ENCODE data around the gene SRPK2. TPM values are rescaled to one million over a fixed set of nuclear protein-coding genes. Genes with fewer than 3 reads are reported as not detected.

SRPK2 gene
- total and polyA plus RNA-seq, 4 donors = 7.8 to 19.7 (median 16.7) TPM

- no peak overlapping the region for H3K9ac ChIP-seq (ENCODE audit: low read depth in 1 of 2, low read length in 2 of 2)
- no peaks in the 10 kb centered on the region for H3K27me3 ChIP-seq (ENCODE audit: control insufficient read depth in 4 of 4, insufficient read depth in 4 of 4, low read length in 3 of 4)
- 95% methylated on average over 4 of the region's 4 CpGs for WGBS
- no peaks in the 10 kb centered on the region for H3K9me3 ChIP-seq (ENCODE audit: control insufficient read depth in 4 of 4, low read length in 3 of 4)
- H3K27ac ChIP-seq (ENCODE audit: low read depth in 1 of 2, low read length in 2 of 2) = no peak overlapping the region
- H3K36me3 ChIP-seq (ENCODE audit: control insufficient read depth in 4 of 4, insufficient read depth in 3 of 4, low read depth in 1 of 4, low read length in 3 of 4) = peaks cover 0 to 2% (median 0%) of the 10 kb centered on the region in 4 donors
- DNase-seq (ENCODE audit: low spot score) = no peak
- no peak overlapping the region for H3K4me3 ChIP-seq (ENCODE audit: low read depth in 1 of 3, low read length in 3 of 3)
- H3K4me1 ChIP-seq (ENCODE audit: control insufficient read depth in 4 of 4, insufficient read depth in 4 of 4, low read length in 3 of 4) = no peaks in the 10 kb centered on the region
- TF ChIP-seq YY1 (IDR thresholded peaks at IDR 0.05) = no peak
- no peak for TF ChIP-seq TAF1 (conservative IDR thresholded peaks at IDR 0.05)
- no peak for TF ChIP-seq CTCF (IDR thresholded peaks at IDR 0.05; ENCODE audit: low read depth, low read length, missing input control)
- no peak for TF ChIP-seq EGR1 (IDR thresholded peaks at IDR 0.05; ENCODE audit: low read depth in 2 of 2)
- TF ChIP-seq RAD21 (IDR thresholded peaks at IDR 0.05) = no peak
- TF ChIP-seq GABPA (IDR thresholded peaks at IDR 0.05 in 1 of 2, conservative IDR thresholded peaks at IDR 0.05 in 1 of 2) = no peak
- TF ChIP-seq HNF4A (conservative IDR thresholded peaks at IDR 0.05) = no peak
- TF ChIP-seq, protein P1, sequence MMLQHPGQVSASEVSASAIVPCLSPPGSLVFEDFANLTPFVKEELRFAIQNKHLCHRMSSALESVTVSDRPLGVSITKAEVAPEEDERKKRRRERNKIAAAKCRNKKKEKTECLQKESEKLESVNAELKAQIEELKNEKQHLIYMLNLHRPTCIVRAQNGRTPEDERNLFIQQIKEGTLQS (IDR thresholded peaks at IDR 0.05) = no peak
- TF ChIP-seq NR2F2 (IDR thresholded peaks at IDR 0.05) = no peak
Measured at GRCh38 chr7:105298439-105298894, 90.3 kb downstream of the SRPK2 start.

DNA sequence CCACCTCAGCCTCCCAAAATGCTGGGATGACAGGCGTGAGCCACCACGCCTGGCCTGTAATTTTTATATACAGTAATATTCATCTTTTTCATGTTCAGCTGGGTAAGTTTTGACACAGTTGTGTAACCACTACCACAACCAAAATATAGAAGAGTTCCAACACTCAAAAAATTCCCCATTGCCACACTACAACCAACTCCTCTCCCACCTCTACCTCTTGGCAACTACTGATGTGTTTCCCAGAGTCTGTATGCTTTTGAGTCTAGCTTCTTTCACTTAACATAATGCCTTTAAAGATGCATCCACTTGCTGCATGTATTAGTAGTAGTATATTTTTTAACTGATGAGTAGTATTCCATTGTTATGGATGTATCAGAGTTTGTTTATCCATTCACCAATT, 90.7 kb downstream of the SRPK2 start:
- Histone ChIP-seq H3K36me3 (ENCODE audit: control insufficient read depth in 4 of 4, insufficient read depth in 3 of 4, low read depth in 1 of 4, low read length in 3 of 4) (peaks cover 0 to 2% (median 0%) of the 10 kb centered on the region in 4 donors), H3K4me3 (ENCODE audit: low read depth in 1 of 3, low read length in 3 of 3) (no peak overlapping the region)
- WGBS = over 99% methylated on average over 2 of the region's 2 CpGs

More for the DNA sequence above, 90.7 kb downstream of the SRPK2 start:
- H3K4me1 ChIP-seq (ENCODE audit: control insufficient read depth in 4 of 4, insufficient read depth in 4 of 4, low read length in 3 of 4) = no peaks in the 10 kb centered on the region
- H3K9ac ChIP-seq (ENCODE audit: low read depth in 1 of 2, low read length in 2 of 2) = no peak overlapping the region
- H3K9me3 ChIP-seq (ENCODE audit: control insufficient read depth in 4 of 4, low read length in 3 of 4) = no peaks in the 10 kb centered on the region
- H3K27me3 ChIP-seq (ENCODE audit: control insufficient read depth in 4 of 4, insufficient read depth in 4 of 4, low read length in 3 of 4) = no peaks in the 10 kb centered on the region
- no peak for DNase-seq (ENCODE audit: low spot score)
- no peak overlapping the region for H3K27ac ChIP-seq (ENCODE audit: low read depth in 1 of 2, low read length in 2 of 2)
- TF ChIP-seq JUND (IDR thresholded peaks at IDR 0.05) (no peak), HNF4G (IDR thresholded peaks at IDR 0.05) (no peak), RAD21 (IDR thresholded peaks at IDR 0.05) (no peak), EGR1 (IDR thresholded peaks at IDR 0.05; ENCODE audit: low read depth in 2 of 2) (no peak), RXRA (IDR thresholded peaks at IDR 0.05) (no peak), TAF1 (conservative IDR thresholded peaks at IDR 0.05) (no peak), YY1 (IDR thresholded peaks at IDR 0.05) (no peak), CTCF (IDR thresholded peaks at IDR 0.05; ENCODE audit: low read depth, low read length, missing input control) (no peak)
- TF ChIP-seq, protein P2, sequence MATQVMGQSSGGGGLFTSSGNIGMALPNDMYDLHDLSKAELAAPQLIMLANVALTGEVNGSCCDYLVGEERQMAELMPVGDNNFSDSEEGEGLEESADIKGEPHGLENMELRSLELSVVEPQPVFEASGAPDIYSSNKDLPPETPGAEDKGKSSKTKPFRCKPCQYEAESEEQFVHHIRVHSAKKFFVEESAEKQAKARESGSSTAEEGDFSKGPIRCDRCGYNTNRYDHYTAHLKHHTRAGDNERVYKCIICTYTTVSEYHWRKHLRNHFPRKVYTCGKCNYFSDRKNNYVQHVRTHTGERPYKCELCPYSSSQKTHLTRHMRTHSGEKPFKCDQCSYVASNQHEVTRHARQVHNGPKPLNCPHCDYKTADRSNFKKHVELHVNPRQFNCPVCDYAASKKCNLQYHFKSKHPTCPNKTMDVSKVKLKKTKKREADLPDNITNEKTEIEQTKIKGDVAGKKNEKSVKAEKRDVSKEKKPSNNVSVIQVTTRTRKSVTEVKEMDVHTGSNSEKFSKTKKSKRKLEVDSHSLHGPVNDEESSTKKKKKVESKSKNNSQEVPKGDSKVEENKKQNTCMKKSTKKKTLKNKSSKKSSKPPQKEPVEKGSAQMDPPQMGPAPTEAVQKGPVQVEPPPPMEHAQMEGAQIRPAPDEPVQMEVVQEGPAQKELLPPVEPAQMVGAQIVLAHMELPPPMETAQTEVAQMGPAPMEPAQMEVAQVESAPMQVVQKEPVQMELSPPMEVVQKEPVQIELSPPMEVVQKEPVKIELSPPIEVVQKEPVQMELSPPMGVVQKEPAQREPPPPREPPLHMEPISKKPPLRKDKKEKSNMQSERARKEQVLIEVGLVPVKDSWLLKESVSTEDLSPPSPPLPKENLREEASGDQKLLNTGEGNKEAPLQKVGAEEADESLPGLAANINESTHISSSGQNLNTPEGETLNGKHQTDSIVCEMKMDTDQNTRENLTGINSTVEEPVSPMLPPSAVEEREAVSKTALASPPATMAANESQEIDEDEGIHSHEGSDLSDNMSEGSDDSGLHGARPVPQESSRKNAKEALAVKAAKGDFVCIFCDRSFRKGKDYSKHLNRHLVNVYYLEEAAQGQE (IDR thresholded peaks at IDR 0.05) = no peak
- TF ChIP-seq, protein P1 (IDR thresholded peaks at IDR 0.05) = no peak
- TF ChIP-seq, protein P3, sequence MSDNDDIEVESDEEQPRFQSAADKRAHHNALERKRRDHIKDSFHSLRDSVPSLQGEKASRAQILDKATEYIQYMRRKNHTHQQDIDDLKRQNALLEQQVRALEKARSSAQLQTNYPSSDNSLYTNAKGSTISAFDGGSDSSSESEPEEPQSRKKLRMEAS (IDR thresholded peaks at IDR 0.05) = no peak
